Hepatocyte (in vitro differentiated cells): ENCODE data around the gene HSDL1.

Source experiments
- EZH2 ChIP-seq: fragments of 200-600 bp; sonication (generic); IDR thresholded peaks from 2 replicates; pipeline ENCODE4 v1.6.1; 2016; ENCODE audit warnings: antibody characterized with exemption, mild to moderate bottlenecking, borderline replicate concordance
- EZH2phosphoT487 ChIP-seq: fragments of 200-600 bp; sonication (generic); IDR thresholded peaks from one replicate; pipeline ENCODE4 v1.6.1; 2018; ENCODE audit warnings: antibody characterized with exemption, mild to moderate bottlenecking, low read depth, moderate library complexity; ENCODE audit not compliant: unreplicated experiment, severe bottlenecking
- TF ChIP-seq, protein P1 (sequence below): fragments of 200-600 bp; sonication (generic); IDR thresholded peaks from 2 replicates; pipeline ENCODE4 v1.5.1; 2016; ENCODE audit warnings: antibody characterized with exemption, mild to moderate bottlenecking; ENCODE audit not compliant: poor library complexity

DNA sequence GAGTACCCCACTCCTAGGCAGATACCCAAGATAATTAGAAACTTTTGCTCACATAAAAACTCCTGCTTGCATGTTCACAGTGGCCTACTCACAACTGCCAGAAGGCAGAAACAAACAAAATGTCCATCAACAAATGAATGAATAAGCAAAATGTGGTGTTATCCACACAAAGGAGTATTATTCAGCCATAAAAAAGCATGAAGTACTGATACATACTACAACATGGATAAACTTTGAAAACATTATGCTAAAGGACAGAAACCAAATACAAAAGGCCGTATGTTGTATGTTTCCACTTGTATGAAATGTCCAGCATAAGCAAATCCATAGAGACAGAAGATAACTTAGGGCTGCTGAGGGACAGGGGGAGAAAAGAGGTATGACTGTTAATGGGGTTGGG, 1.9 kb downstream of the HSDL1 start:
- TF ChIP-seq, protein P1, sequence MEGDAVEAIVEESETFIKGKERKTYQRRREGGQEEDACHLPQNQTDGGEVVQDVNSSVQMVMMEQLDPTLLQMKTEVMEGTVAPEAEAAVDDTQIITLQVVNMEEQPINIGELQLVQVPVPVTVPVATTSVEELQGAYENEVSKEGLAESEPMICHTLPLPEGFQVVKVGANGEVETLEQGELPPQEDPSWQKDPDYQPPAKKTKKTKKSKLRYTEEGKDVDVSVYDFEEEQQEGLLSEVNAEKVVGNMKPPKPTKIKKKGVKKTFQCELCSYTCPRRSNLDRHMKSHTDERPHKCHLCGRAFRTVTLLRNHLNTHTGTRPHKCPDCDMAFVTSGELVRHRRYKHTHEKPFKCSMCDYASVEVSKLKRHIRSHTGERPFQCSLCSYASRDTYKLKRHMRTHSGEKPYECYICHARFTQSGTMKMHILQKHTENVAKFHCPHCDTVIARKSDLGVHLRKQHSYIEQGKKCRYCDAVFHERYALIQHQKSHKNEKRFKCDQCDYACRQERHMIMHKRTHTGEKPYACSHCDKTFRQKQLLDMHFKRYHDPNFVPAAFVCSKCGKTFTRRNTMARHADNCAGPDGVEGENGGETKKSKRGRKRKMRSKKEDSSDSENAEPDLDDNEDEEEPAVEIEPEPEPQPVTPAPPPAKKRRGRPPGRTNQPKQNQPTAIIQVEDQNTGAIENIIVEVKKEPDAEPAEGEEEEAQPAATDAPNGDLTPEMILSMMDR: no peak
- TF ChIP-seq EZH2phosphoT487 (no peak), EZH2 (no peak)
